GM23248 (cell line): ENCODE measurements around the gene LPAR2. TPM values are rescaled to one million over a fixed set of nuclear protein-coding genes. Genes with fewer than 3 reads are reported as not detected.
"Not testable (repeated sequence)": the region's sequence is repeated elsewhere in the genome, so short reads cannot be mapped to it uniquely, and the experiment has no call there.

ENCODE experiments used
- DNase-seq: peaks from one replicate; pipeline ENCODE4 v3.0.0-alpha.2; 2015
- H2AFZ ChIP-seq: fragments of 200-600 bp; sonication (generic); 2 replicates; pipeline ENCODE4 v1.6.1; 2016; ENCODE audit warnings: antibody characterized with exemption
- H3F3A ChIP-seq: fragments of 200-600 bp; sonication (generic); 2 replicates; pipeline ENCODE4 v1.6.1; 2016; ENCODE audit warnings: mild to moderate bottlenecking, antibody characterized with exemption, mixed run types; ENCODE audit not compliant: insufficient read depth
- H3K27ac ChIP-seq: fragments of 200-600 bp; sonication (generic); 2 replicates; pipeline ENCODE4 v1.5.1; 2016; ENCODE audit warnings: mild to moderate bottlenecking
- H3K27me3 ChIP-seq: fragments of 200-600 bp; sonication (generic); replicated peaks from 2 replicates; pipeline ENCODE4 v1.6.1; 2016; ENCODE audit warnings: mild to moderate bottlenecking; ENCODE audit not compliant: insufficient read depth
- H3K36me3 ChIP-seq: fragments of 200-600 bp; sonication (generic); 2 replicates; pipeline ENCODE4 v1.6.1; 2016; ENCODE audit warnings: low read depth, mild to moderate bottlenecking
- H3K4me1 ChIP-seq: fragments of 200-600 bp; sonication (generic); 2 replicates; pipeline ENCODE4 v1.6.1; 2016; ENCODE audit warnings: mild to moderate bottlenecking; ENCODE audit not compliant: insufficient read depth
- H3K4me2 ChIP-seq: fragments of 200-600 bp; sonication (generic); one replicate; pipeline ENCODE4 v1.6.1; 2016; ENCODE audit warnings: mild to moderate bottlenecking; ENCODE audit not compliant: unreplicated experiment
- H3K4me3 ChIP-seq: fragments of 200-600 bp; sonication (generic); 2 replicates; pipeline ENCODE4 v1.5.1; 2016; ENCODE audit warnings: mild to moderate bottlenecking
- H3K79me2 ChIP-seq: fragments of 200-600 bp; sonication (generic); 2 replicates; pipeline ENCODE4 v1.6.1; 2016; ENCODE audit warnings: mild to moderate bottlenecking; ENCODE audit not compliant: insufficient read depth
- H3K9ac ChIP-seq: fragments of 200-600 bp; sonication (generic); 2 replicates; pipeline ENCODE4 v1.6.1; 2016; ENCODE audit warnings: mild to moderate bottlenecking
- H3K9me2 ChIP-seq: fragments of 200-600 bp; sonication (generic); 2 replicates; pipeline ENCODE4 v1.6.1; 2016; ENCODE audit warnings: mixed run types, mild to moderate bottlenecking, moderate library complexity; ENCODE audit not compliant: insufficient read depth
- H3K9me3 ChIP-seq: fragments of 200-600 bp; sonication (generic); one replicate; pipeline ENCODE4 v1.6.1; 2017; ENCODE audit warnings: low read depth
- H4K20me1 ChIP-seq: fragments of 200-600 bp; sonication (generic); 2 replicates; pipeline ENCODE4 v1.6.0; 2016; ENCODE audit not compliant: insufficient read depth
- EZH2 ChIP-seq: fragments of 200-600 bp; sonication (generic); IDR thresholded peaks from 2 replicates; pipeline ENCODE4 v1.6.1; 2018; ENCODE audit warnings: antibody characterized with exemption, mild to moderate bottlenecking; ENCODE audit not compliant: insufficient read depth, poor library complexity, severe bottlenecking
- EZH2phosphoT487 ChIP-seq: fragments of 200-600 bp; sonication (generic); IDR thresholded peaks from 2 replicates; pipeline ENCODE4 v1.6.1; 2018; ENCODE audit warnings: antibody characterized with exemption, moderate library complexity, mild to moderate bottlenecking, low read depth; ENCODE audit not compliant: insufficient read depth
- WGBS, 2 experiments: methylation state at CpG; one replicate each; pipeline ENCODE4 v1.1.6; 2015 to 2017; ENCODE audit warnings: low lambda C conversion rate in 2 of 2, low coverage in 1 of 2; ENCODE audit errors: missing lambda C conversion rate in 2 of 2; 5-methylcytosine and 5-hydroxymethylcytosine counted together
- in situ Hi-C: fragments of 300-500 bp; cut with MboI; formaldehyde crosslinking; loops from 2 replicates; pipeline ENCODE4 v1.15.0; 2020
- polyA plus RNA-seq: library from polyadenylated mRNA; unstranded; fragments of >200 nt; fragmentation: Nextera tagmentation; extraction: Ambion mirVana; gene quantifications from 2 replicates; pipeline ENCODE4 v1.2.1, GENCODE V29; 2016
- total RNA-seq: library from RNA; depleted of rRNA; stranded (reverse); fragments of >200 nt; shearing (Covaris generic); gene quantifications from 2 replicates; pipeline ENCODE4 v1.2.3, GENCODE V29; 2014

Gene LPAR2
- total and polyA plus RNA-seq, 2 experiments from 2014 or later: 1.3 to 1.8 TPM

- WGBS, 2 experiments: 85 to 86% methylated on average over 10 of the region's 10 CpGs
- no peak overlapping the region for H3K27ac ChIP-seq
- H3K27me3 ChIP-seq: no peaks in the 10 kb centered on the region
- peak overlapping the region; percentile 91 for H3K4me2 ChIP-seq
- peak; percentile 11 for DNase-seq
- H4K20me1 ChIP-seq: no peaks in the 10 kb centered on the region
- peak overlapping the region; percentile 90 for H2AFZ ChIP-seq
- H3F3A ChIP-seq: no peaks in the 10 kb centered on the region
- no peaks in the 10 kb centered on the region for H3K9me3 ChIP-seq
- peak overlapping the region; percentile 88 for H3K9ac ChIP-seq
- in situ Hi-C loops: no loop called here
- H3K79me2 ChIP-seq: peaks cover 39% of the 10 kb centered on the region
- TF ChIP-seq EZH2 (no peak), EZH2phosphoT487 (no peak)
- peaks cover 5% of the 10 kb centered on the region; the same call in 1 of the 2 replicates for H3K4me1 ChIP-seq
- peaks cover 9% of the 10 kb centered on the region; the same call in 1 of the 2 replicates for H3K36me3 ChIP-seq
- no peaks in the 10 kb centered on the region for H3K9me2 ChIP-seq
- H3K4me3 ChIP-seq: peak overlapping the region; percentile 81
Observed at GRCh38 chr19:19670070-19670551, 42.1 kb upstream of the LPAR2 start.

DNA sequence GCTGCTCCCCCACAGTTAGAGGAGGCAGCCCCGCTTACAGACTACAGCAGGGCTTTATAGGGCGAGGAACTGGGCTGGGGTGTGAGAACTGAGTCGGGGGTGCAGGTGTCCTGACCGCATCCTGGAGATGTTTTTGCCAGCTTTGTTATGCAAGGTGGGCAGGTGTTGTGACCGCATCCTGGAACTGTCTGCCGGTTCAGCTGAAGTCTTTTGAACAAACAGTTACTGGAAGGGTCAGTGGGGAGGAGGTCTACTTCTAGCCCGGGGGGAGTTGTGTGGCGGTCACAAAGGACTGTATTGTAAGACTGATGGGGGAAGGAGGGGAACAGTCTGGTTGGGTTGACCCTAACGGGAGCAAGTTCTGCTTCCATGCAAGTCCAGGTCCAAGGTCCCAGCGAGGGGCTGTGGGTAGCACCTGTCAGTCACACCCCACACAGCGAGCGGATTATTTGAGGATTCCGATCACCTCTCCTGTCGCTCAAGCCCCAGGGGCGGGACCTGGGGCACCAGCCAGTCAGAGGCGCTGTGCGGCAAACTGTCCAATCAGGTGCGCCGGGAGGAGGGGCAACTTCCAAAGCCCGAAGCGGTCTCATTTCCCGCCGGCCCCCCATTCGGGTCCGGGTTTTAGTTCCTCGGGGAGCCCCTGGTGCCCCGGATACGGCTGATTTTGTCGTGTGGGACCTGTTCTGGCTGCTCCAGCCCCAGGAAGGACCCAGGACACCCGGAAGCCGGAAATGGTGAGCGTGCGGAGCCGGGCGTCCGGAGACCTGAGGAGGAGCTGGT lies 40.4 kb upstream of the LPAR2 start, which contains the start of gene ZNF101:
Gene ZNF101 (plus strand): TSS at position 610 of the 783 bp plus-strand sequence. CDS start 125 bp downstream, at position 735.
- peak; percentile 96 for DNase-seq
- no peaks in the 10 kb centered on the region for H3F3A ChIP-seq
- H3K4me1 ChIP-seq: peaks cover 5% of the 10 kb centered on the region; the same call in 1 of the 2 replicates
- H3K4me2 ChIP-seq: peak within 1 kb of the TSS; percentile 91
- peaks cover 24% of the 10 kb centered on the region for H3K79me2 ChIP-seq
- no peaks in the 10 kb centered on the region for H3K9me3 ChIP-seq
- peak within 1 kb of the TSS; percentile 88 for H3K9ac ChIP-seq
- no peak for TF ChIP-seq EZH2
- TF ChIP-seq EZH2phosphoT487: no peak
- peak within 1 kb of the TSS; percentile 81 for H3K4me3 ChIP-seq
- in situ Hi-C loops: no loop called here
- peak within 1 kb of the TSS; percentile 67 for H3K27ac ChIP-seq
- no peaks in the 10 kb centered on the region for H3K27me3 ChIP-seq
- WGBS, 2 experiments: 3 to 5% methylated on average over 34 to 35 of the region's 36 CpGs
- no peaks in the 10 kb centered on the region for H3K36me3 ChIP-seq
- peak within 1 kb of the TSS; percentile 90 for H2AFZ ChIP-seq
- H3K9me2 ChIP-seq: no peaks in the 10 kb centered on the region
- no peaks in the 10 kb centered on the region for H4K20me1 ChIP-seq

GRCh38 chr19:19665420-19665948 lies 37.5 kb upstream of the LPAR2 start:
- Histone ChIP-seq H3K4me1 (peaks cover 21% of the 10 kb centered on the region; the same call in 1 of the 2 replicates), H3K79me2 (peaks cover 42% of the 10 kb centered on the region)
- H2AFZ ChIP-seq, H3K36me3 ChIP-seq, H3K4me2 ChIP-seq, H3K27ac ChIP-seq, H3K4me3 ChIP-seq, H3K9me3 ChIP-seq, DNase-seq, H3K27me3 ChIP-seq, H4K20me1 ChIP-seq, H3K9me2 ChIP-seq, H3K9ac ChIP-seq, H3F3A ChIP-seq, in situ Hi-C loops: not testable (repeated sequence)
- 93 to 96% methylated on average over 22 of the region's 22 CpGs for WGBS, 2 experiments

GRCh38 chr19:19663256-19664120 lies 35.5 kb upstream of the LPAR2 start, which contains the start of gene ATP13A1:
ATP13A1 (minus strand) TSS chr19:19663676; CDS start chr19:19663666, 10 bp downstream.
- DNase-seq: peak; percentile 99
- no peaks in the 10 kb centered on the region for H4K20me1 ChIP-seq
- peaks cover 16% of the 10 kb centered on the region; the same call in 1 of the 2 replicates for H3K4me1 ChIP-seq
- H3F3A ChIP-seq: no peaks in the 10 kb centered on the region
- no peaks in the 10 kb centered on the region for H3K9me2 ChIP-seq
- in situ Hi-C loops: no loop called here
- no peaks in the 10 kb centered on the region for H3K27me3 ChIP-seq
- peak within 1 kb of the TSS; percentile 81 for H3K27ac ChIP-seq
- WGBS, 2 experiments: 0 to 1% methylated on average over 64 to 74 of the region's 85 CpGs
- H3K36me3 ChIP-seq: no peaks in the 10 kb centered on the region
- peak within 1 kb of the TSS; percentile 95 for H3K4me2 ChIP-seq
- H3K4me3 ChIP-seq: peak within 1 kb of the TSS; percentile 88
- TF ChIP-seq EZH2phosphoT487 (no peak), EZH2 (no peak)
- peak within 1 kb of the TSS; percentile 90 for H3K9ac ChIP-seq
- H3K79me2 ChIP-seq: peaks cover 40% of the 10 kb centered on the region
- H2AFZ ChIP-seq: peak within 1 kb of the TSS; percentile 75
- H3K9me3 ChIP-seq: no peaks in the 10 kb centered on the region
